ENCODE measurements around the gene C1orf159.

GRCh38 chr1:1149416-1149815, 33.5 kb upstream of the C1orf159 start:
- no peak for TF ChIP-seq CTCF (IDR thresholded peaks at IDR 0.05)
- no peak for TF ChIP-seq POLR2A (IDR thresholded peaks at IDR 0.05)

All from esophagus squamous epithelium (tissue), 4 donors.